Head of caudate nucleus (tissue), 42 donors: Measurements from ENCODE around the gene CCL25.
"Not testable (repeated sequence)": the region's sequence is repeated elsewhere in the genome, so short reads cannot be mapped to it uniquely, and the experiment has no call there.

ENCODE experiments used
- DNase-seq, 42 donors: peaks; one replicate each; pipeline versions ENCODE4 v3.0.0 to v3.0.0-alpha.2; 2020 to 2021; ENCODE audit warnings: mixed read lengths in 7 of 42
- intact Hi-C: fragments of 100-400 bp; cut with DNase I; formaldehyde crosslinking; loops from one replicate; pipeline ENCODE4 v1.15.0; 2022

Gene CCL25

GRCh38 chr19:8081569-8082550, 29.3 kb downstream of the CCL25 start:
- intact Hi-C loops, result no loop called here
- no peak for DNase-seq

DNA sequence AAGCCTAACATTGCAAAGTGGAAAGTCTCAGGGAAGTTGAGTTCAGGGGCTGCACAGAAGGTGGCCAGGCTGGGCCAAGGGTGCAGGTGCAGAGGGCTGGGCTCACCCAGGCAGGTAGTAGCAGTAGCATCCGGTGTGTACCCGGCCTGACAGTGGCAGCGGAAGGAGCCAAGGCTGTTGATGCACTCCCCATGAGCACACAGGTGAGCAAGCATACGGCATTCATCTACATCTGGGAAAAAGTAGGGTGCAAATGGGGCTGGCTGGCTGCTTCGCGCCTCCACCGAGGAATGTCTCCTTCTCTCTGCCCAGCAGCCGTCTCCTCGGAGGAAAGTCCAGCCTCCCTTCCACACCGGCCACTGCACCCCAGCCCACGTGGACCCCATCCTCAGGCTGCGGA, 30.6 kb downstream of the CCL25 start:
- no peak for DNase-seq
- intact Hi-C loops, result no loop called here

DNA sequence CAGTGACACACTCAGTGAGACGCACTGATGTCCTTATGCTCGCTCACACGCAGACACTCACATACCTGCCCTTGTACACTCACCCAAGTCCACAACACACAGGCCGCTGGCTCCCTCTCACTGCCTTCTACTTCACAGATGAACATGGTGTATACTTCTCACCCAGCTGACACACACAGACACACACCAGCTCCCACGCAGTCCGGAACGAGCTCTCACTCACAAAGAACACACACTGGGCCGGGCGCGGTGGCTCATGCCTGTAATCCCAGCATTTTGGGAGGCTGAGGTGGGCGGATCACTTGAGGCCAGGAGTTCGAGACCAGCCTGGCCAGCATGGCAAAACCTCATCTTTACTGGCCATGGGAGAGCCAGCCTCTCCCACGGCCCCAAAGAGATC, 31.6 kb downstream of the CCL25 start:
- intact Hi-C loops, result no loop called here
- no peak for DNase-seq

DNA sequence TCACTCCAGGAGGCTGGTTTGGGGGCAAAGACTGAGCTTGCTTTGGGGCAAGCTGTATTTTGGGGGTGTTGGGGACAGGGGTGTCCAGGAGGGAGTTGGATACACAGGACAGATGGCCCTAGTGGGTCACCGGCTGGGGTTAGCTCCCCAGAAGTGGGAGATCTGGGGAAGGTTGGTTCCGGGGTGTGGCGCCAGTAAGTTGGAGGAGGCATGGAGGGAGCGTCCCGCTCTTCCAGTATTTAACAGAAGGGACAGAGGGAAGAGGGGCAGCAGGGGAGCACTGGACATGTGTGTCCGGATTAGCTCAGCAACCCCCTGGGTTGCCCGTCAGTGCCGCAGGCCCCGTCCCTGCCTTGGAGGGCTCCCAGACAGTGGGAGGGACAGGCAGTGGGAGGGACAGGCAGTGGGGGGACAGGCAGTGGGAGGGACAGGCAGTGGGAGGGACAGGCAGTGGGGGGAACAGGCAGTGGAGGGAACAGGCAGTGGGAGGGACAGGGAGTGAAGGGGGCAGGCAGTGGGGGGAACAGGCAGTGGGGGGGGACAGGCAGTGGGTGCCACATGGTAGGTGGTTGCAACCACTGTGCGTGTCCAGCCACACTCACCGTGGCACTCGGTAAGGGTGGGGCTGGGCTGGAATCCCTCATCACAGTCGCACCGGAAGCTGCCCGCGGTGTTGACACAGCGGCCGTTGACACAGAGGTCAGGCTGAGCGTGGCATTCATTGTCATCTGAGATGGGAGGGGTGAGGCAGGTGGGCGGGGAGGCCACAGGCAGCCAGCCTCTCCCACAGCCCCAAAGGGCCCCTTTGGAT, 33.2 kb downstream of the CCL25 start:
- DNase-seq, result no peak
- intact Hi-C loops, result no loop called here

DNA sequence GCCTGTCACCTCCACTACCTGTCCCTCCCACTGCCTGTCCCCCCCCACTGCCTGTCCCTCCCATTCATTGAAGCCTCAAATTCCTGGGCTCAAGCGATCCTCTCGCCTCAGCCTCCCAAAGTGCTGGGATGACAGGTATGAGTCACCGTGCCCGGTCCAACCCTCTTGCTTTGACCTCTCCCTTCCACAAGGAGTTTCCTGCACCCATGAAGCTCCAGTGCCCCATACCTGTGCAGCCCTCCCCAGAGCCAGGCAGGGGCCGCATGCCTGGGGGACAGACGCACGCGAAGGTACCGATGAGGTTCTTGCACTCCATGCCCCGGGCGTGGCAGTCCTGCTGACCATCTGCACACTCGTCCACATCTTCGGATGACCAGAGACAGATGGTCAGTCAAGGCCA, 34.3 kb downstream of the CCL25 start:
- DNase-seq, result no peak
- intact Hi-C loops, result no loop called here

GRCh38 chr19:8087876-8088275, 35.3 kb downstream of the CCL25 start:
- intact Hi-C loops, result no loop called here
- DNase-seq, result no peak

GRCh38 chr19:8088752-8089663, 36.4 kb downstream of the CCL25 start:
- DNase-seq, result no peak
- intact Hi-C loops, result no loop called here

GRCh38 chr19:8089664-8090601, 37.4 kb downstream of the CCL25 start:
- no peak for DNase-seq
- intact Hi-C loops, result no loop called here

GRCh38 chr19:8090950-8091349, 38.4 kb downstream of the CCL25 start:
- intact Hi-C loops, result no loop called here
- no peak for DNase-seq

GRCh38 chr19:8093740-8094139, 41.2 kb downstream of the CCL25 start:
- DNase-seq, result no peak
- intact Hi-C loops, result no loop called here

GRCh38 chr19:8094336-8094735, 41.8 kb downstream of the CCL25 start:
- intact Hi-C loops, result no loop called here
- DNase-seq, result no peak

DNA sequence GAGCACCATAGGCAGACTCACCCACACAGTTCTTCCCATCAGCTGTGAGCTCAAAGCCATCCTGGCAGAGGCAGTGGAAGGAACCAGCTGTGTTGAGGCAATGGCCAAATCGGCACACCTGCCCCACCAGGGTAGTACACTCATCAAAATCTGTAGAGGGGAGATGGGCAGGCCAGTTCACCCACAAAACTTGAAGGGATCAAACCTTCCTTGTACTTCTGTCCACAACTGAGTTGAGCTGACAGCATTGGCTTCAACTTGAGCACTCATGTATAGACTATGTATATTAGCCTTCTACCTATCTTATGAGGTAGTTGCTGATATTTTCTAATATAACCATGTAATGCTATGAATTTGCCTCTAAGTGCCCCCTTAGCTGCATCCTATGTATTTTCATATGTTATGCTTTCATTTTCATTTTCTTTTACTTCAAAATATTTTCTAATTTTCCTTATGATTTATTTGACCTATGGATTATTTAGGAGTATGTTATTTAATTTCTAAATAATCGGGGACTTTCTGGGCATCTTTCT, 42.9 kb downstream of the CCL25 start:
- no peak for DNase-seq
- intact Hi-C loops, result no loop called here

DNA sequence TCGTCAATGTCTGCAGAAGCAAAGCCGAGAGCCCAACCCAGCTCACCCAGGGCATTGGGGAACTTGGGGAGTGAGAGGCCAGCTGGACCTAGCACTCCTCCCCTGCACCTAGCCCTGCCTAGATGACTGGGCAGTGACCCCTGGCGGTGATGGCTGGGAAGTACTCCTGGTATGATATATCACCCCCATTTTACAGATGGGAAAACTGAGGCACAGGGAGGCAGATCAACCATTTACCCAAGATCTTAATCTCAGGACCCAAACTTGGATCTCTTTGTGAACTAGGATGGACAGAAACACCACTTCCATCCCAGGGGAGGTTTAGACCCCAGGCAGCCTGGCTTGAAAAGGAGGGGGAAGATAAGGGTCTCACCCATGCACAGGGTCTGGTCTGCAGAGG, 43.5 kb downstream of the CCL25 start:
- DNase-seq, result no peak
- intact Hi-C loops, result no loop called here

GRCh38 chr19:8097198-8097597, 44.6 kb downstream of the CCL25 start:
- DNase-seq, result no peak

DNA sequence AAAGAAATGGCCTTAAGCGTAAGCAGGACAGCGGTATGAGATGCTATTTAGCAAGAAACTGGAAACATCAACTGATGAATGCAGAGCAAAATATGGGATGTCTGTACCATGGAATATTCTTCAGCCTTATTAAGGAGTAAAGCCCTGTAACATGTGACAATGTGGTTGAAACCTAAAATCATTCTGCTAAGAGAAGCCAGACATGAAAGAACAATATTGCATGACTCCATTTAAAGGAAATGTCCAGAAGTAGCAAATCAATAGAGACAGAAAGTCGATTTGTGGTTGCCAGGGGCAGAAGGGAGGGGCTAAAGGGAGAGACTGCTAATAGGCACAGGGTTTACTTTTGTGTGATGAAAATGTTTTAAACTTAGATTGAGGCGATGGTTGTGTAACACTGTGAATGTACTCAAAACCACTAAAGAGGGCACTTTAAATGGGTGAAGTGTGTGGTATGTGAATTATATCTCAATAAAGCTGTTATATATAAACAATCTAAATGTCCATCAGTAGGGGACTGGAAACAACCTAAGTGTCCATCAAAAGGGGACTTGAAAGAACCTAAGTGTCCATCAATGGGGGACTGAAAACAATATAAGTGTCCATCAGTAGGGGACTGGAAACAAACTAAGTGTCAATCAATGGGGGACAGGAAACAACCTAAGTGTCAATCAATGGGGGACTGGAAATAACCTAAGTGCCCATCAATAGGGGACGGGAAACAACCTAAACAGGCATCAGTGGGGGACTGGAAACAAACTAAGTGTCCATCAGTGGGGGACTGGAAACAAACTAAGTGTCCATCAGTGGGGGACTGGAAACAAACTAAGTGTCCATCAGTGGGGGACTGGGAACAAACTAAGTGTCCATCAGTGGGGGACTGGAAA, 45.4 kb downstream of the CCL25 start:
- intact Hi-C loops, result no loop called here
- no peak for DNase-seq

More at GRCh38 chr19:8097198-8097597, 44.6 kb downstream of the CCL25 start:
- intact Hi-C loops, result no loop called here

GRCh38 chr19:8101311-8101710, 48.8 kb downstream of the CCL25 start:
- intact Hi-C loops, result no loop called here
- DNase-seq, result no peak

GRCh38 chr19:8101910-8102309, 49.4 kb downstream of the CCL25 start:
- intact Hi-C loops, DNase-seq: not testable (repeated sequence)
